NCI-H1048 (cell line): ENCODE measurements around the gene FCRL5.

Experiments
- DNase-seq: peaks from one replicate; lab custom pipeline; 2025; lab: John Stamatoyannopoulos, UW

FCRL5 gene

GRCh38 chr1:157523774-157524493 lies 28.4 kb downstream of the FCRL5 start:
- DNase-seq, result no peak

DNA sequence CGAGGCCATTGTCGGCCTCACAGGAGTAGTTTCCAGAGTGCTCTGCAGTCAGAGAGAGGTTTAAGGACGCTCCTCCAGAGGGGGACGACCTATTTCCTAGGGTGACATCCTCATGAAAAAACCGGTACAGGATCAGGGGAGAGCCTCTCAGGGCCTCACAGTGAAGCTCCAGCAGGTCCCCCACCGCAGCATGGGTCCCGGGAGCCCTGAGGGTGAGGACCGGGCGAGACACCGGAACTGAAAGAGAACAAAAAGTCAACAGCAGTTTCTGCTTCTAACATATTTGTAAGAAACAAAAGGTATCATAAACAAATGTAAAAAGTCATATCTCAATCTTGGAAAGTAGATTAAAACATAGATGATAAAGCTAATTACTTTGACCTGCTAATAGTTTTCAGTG lies 31.3 kb downstream of the FCRL5 start:
- no peak for DNase-seq

DNA sequence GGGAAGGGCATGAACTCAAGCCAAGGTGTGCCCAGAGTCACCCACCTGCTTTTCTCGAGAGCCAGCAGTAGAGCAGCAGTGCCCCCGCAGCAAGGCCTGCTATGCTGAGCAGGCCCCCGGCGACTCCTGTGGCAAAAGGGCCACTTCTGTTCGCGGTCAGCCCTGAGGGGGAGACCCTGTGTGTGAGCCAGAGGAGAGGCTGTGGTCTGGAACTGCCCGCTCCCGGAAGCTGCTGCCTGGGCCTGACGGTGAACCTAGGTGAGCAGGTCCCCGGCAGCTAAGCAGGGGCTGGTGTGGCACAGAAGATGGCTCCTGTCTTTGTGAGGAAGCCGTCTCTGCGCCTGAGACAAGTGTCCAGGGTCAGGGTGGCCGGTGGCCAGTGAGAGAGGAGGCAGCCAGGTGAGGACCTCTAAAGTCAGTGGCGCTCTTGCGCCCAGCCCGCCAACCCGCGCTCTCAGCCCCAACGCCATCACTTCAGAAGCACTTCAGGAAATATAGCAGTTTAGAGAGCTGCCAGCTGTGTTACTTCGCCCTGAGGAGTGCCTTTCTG lies 31.9 kb downstream of the FCRL5 start:
- DNase-seq, result no peak

- no peak for DNase-seq
These were observed 32.9 kb downstream of the FCRL5 start for GRCh38 chr1:157519451-157519850.

DNA sequence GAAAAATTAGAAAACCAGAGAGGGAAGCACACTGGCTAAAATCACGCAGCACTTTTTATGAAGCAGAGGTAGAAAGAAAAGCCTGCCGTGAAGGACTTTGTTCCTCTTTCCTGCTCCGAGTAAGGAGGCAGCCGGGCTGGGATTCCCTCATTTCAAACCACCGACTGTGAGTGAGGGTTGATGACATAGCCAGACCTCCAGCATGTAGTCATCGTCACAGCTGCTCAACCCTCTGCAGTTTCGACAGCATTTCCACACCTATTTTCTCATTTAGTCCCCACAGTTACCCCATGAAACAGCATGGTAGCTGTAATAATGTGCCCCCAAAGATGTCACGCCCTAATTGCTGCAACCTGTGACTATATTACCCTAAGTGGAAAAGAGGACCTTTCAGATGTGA lies 35.3 kb downstream of the FCRL5 start:
- DNase-seq, result no peak

DNA sequence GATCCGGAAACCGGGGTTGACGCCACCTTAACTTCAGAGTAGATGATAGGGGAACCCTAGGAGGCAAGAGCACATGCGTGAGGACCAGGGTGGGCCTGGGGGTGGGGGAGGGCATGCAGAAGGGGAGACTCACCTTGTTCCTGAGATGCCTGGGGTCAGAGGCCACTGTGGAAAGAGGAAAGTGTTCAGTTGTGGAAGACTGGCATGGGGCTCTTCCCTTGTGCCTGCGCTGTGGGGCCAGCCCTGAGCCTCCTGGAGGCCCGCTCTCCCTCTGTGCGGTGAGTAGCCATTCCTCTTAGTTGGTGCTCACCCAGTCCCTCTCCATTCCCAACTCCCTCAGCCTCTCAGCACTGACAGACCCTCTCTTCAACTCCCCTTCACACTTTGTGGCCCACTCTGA lies 36.6 kb downstream of the FCRL5 start:
- no peak for DNase-seq

GRCh38 chr1:157515141-157515540 lies 37.2 kb downstream of the FCRL5 start:
- DNase-seq, result no peak

- DNase-seq, result no peak
These were observed 40.0 kb downstream of the FCRL5 start for GRCh38 chr1:157512036-157512969.

DNA sequence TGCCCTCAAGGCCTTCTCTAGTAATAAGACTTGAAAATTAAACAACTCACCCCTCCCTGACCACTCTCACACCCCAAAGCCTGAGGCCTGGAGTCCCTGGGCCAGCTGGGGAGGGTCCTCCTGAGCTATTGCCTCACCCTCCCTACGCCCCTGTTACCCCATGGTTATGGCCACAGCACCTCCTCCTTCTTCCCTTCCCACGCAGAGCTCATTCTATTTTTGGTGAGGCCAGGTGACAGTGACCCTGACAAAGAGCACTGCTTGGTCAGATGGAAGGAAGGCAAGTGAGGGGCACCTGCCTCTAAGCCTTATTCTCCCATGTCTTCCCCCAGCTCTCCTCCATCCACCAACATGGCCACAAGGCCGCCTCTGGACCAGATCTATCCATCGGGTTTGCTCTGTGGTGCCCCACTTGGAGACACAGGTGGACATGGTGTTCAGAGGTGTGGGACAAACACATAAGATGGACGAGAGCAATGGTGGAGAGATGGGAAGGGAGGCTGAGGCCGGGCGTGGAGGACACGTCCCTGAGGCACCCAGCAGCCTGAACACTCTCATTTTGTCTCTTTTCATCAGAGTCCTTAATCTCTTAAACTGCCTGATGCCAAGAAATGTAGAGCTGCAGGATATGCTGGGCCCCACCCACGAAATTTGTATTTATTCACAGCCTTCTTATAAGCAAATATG lies 42.6 kb downstream of the FCRL5 start:
- no peak for DNase-seq

DNA sequence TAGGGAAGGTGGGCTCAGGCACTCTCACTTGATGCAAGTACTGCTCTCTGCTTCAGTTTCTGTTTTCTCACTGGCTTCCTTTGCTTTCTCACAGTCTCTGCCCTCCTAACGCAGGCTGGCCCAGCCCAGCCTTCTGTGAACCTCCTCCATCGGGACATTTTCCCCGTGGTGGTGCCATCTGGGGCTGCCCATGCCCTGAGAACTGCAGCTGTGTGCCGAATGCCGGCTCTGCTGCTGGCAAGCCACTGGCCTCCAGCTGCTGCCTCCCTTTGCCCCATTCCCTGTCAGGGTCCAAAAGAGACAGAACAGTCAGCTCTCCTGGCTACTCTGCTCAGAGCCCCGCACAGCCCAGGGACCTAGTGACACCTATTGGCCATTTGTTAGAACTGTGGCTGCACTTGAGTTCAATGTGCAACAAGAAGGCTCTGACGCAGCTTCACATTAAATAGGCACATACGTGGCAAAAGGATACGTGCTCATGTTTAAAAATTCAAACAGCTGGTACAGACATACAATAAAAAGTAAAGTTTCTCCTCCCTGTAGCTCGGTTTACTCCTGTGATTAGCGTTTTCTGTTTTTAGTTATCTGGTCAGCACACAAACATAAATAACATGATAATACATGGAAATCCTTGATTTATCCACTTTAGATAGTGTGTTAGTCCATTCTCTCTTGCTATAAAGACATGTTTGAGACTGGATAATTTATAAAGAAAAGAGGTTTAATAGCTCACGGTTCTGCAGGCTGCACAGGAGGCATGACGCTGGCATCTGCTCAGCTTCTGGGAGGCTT lies 46.6 kb downstream of the FCRL5 start:
- peak; percentile 36 for DNase-seq

GRCh38 chr1:157504646-157505045 lies 47.7 kb downstream of the FCRL5 start:
- DNase-seq, result no peak

DNA sequence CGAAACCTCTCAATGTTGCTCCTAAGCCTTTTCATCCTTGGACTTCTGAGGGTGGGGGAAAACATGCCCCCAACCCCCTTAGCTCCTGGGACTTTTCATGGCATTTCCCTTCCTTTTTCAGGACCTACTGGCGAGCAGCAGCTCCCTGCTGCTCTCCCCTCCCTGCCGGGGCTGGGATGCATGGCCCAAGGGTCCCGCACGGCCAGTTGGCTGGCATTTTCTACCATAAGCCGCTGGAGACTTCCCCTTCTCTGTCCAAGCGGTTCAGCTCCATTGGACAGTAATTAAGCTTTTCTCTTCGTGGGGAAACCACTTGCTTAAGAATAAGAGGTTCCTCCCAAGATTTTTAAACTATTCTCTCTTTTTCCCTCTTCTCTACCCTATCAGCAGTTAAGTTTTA lies 52.8 kb downstream of the FCRL5 start:
- DNase-seq, result no peak

- no peak for DNase-seq
These were observed 53.6 kb downstream of the FCRL5 start for GRCh38 chr1:157498736-157499090.

DNA sequence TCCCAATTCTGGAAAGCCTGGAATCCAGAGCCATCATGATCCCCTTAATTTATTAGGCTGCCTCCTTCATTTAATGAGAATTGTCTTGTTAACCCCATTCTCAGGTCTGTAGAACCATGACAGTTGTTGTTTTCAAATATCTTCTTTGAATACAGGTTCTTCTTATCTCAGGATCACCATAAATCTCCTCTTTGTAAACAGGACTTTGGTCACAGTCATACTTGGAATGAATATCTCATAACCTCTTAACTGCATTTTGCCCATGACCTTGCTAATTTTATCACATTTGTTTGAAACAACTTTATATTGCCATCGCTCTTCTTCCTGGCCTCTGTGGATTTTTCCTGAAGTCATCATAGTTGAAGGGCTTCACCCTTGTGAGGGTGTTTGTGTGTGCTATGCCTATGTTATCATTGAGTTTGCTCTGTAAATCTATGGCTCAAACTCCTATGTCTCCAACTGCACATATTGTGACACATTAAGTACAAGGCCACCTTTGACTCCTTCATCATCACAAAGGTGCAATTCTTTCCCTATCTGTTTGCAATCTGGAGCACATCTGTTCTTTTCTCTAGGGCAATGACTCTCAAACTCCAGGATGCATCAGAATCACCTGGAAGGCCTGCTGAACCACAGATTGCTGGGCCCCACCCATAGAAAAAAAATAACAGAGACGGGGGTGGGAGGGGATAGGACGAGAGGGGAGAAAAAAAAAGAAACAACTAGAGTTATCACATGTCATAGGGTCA lies 54.2 kb downstream of the FCRL5 start:
- no peak for DNase-seq

- DNase-seq, result no peak
These were observed 55.0 kb downstream of the FCRL5 start for GRCh38 chr1:157497284-157497683.

DNA sequence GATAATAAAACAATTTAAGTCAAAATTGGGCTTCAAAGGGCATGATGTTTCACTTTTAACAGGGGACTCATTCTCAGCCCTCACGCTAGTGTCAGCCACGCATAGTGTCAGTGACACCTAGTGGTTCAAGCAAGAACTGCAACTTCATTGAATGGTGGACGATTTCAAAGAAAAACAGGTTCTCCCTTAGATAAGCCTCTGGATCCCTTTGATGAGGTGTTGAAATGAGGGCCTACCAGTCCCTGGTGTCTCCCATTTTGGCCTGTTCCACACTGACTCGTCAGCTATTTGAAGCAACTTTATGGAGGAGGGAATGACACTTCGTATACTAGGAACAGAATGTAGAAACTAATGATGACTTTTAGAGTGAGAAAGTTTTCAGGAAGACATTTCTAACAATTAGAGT lies 56.2 kb downstream of the FCRL5 start:
- DNase-seq, result peak; percentile 14

GRCh38 chr1:157495285-157495684 lies 57.0 kb downstream of the FCRL5 start:
- DNase-seq, result no peak

GRCh38 chr1:157494093-157494492 lies 58.2 kb downstream of the FCRL5 start:
- no peak for DNase-seq

GRCh38 chr1:157490467-157491165 lies 61.7 kb downstream of the FCRL5 start:
- peak; percentile 32 for DNase-seq

DNA sequence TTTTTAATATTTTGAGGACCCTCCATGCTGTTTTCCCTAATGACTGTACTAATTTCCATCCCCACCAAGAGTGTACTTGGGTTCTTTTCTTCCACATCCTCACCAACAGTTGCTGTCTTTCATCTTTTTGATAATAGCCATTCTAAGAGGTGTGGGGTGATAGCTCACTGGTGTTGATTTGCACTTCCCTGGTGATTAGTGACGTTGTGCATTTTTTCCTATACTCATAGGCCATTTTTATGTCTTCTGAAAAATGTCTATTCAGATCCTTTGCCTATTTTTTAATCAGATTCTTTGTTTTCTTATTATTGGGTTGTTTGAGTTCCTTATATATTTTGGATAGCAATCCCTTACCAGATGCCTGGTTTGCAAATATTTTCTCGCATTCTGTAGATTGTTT lies 64.2 kb downstream of the FCRL5 start:
- no peak for DNase-seq
